ENCODE measurements around the gene GANAB.

- TF ChIP-seq ZNF565 (CRISPR knock-in tag; conservative IDR thresholded peaks at IDR 0.05; ENCODE audit: low read depth) (no peak), CREB5 (CRISPR knock-in tag; IDR thresholded peaks at IDR 0.05; ENCODE audit: low read depth) (no peak), PPARA (CRISPR knock-in tag; IDR thresholded peaks at IDR 0.05; ENCODE audit: borderline replicate concordance) (no peak), ZFP30 (CRISPR knock-in tag; IDR thresholded peaks at IDR 0.05) (no peak), PATZ1 (CRISPR knock-in tag; IDR thresholded peaks at IDR 0.05; ENCODE audit: borderline replicate concordance) (no peak), SNAI2 (CRISPR knock-in tag; IDR thresholded peaks at IDR 0.05) (no peak), TOX (CRISPR knock-in tag; IDR thresholded peaks at IDR 0.05; ENCODE audit: borderline replicate concordance) (no peak), ARNTL (CRISPR knock-in tag; IDR thresholded peaks at IDR 0.05; ENCODE audit: borderline replicate concordance, low read depth) (no peak), CSDC2 (CRISPR knock-in tag; IDR thresholded peaks at IDR 0.05) (no peak), TCF4 (CRISPR knock-in tag; IDR thresholded peaks at IDR 0.05; ENCODE audit: borderline replicate concordance) (no peak), ZNF8 (CRISPR knock-in tag; IDR thresholded peaks at IDR 0.05) (no peak), ISL1 (CRISPR knock-in tag; IDR thresholded peaks at IDR 0.05) (no peak), GLIS3 (CRISPR knock-in tag; IDR thresholded peaks at IDR 0.05) (no peak)
Observed at GRCh38 chr11:62669420-62670161, 23.2 kb upstream of the GANAB start.
